GM23338 (cell line): ENCODE measurements around the gene LPAR4. TPM values are rescaled to one million over a fixed set of nuclear protein-coding genes. Genes with fewer than 3 reads are reported as not detected.

Experiments used
- CREB1 ChIP-seq: fragments of 250-450 bp; sonication (Bioruptor Pico); IDR thresholded peaks from 2 replicates; pipeline ENCODE4 v1.5.0; 2020; ENCODE audit warnings: low read depth, mild to moderate bottlenecking, moderate library complexity
- EZH2 ChIP-seq: fragments of 200-600 bp; sonication (generic); IDR thresholded peaks from one replicate; pipeline ENCODE4 v1.8.0; 2017; ENCODE audit warnings: antibody characterized with exemption, mild to moderate bottlenecking, low read depth; ENCODE audit not compliant: unreplicated experiment
- EZH2phosphoT487 ChIP-seq: fragments of 200-600 bp; sonication (generic); IDR thresholded peaks from one replicate; pipeline ENCODE4 v1.8.1; 2018; ENCODE audit warnings: antibody characterized with exemption; ENCODE audit not compliant: unreplicated experiment
- NANOG ChIP-seq: IDR thresholded peaks from 2 replicates; pipeline ENCODE4 v1.6.1; 2016; ENCODE audit warnings: antibody characterized with exemption, borderline replicate concordance
- REST ChIP-seq: IDR thresholded peaks from one replicate; pipeline ENCODE4 v1.6.1; 2018; ENCODE audit warnings: antibody characterized with exemption; ENCODE audit not compliant: unreplicated experiment
- STAT1 ChIP-seq: IDR thresholded peaks from one replicate; pipeline ENCODE4 v1.6.1; 2016; ENCODE audit warnings: antibody characterized with exemption; ENCODE audit not compliant: unreplicated experiment
- ZNF331 ChIP-seq: fragments of 250-450 bp; sonication (Bioruptor Pico); IDR thresholded peaks from 2 replicates; pipeline ENCODE4 v1.5.0; 2020; ENCODE audit warnings: low read depth, mild to moderate bottlenecking, moderate library complexity
- polyA plus RNA-seq: library from polyadenylated mRNA; unstranded; fragments of >200 nt; fragmentation: Nextera tagmentation; extraction: Ambion mirVana; gene quantifications from 2 replicates; pipeline ENCODE4 v1.2.1, GENCODE V29; 2016
- total RNA-seq: library from RNA; depleted of rRNA; stranded (reverse); fragments of >200 nt; shearing (Covaris generic); gene quantifications from 2 replicates; pipeline ENCODE4 v1.2.3, GENCODE V29; 2014
- TF ChIP-seq, protein P1 (sequence below): fragments of 250-450 bp; sonication (Bioruptor Pico); IDR thresholded peaks from 2 replicates; pipeline ENCODE4 v1.5.0; 2020; ENCODE audit warnings: mild to moderate bottlenecking, moderate library complexity

LPAR4 gene
- total and polyA plus RNA-seq, 2 experiments from 2014 or later = 14.1 to 14.9 TPM

GRCh38 chrX:78747971-78748370, 451 bp downstream of the LPAR4 start (continued):
- TF ChIP-seq, protein P1, sequence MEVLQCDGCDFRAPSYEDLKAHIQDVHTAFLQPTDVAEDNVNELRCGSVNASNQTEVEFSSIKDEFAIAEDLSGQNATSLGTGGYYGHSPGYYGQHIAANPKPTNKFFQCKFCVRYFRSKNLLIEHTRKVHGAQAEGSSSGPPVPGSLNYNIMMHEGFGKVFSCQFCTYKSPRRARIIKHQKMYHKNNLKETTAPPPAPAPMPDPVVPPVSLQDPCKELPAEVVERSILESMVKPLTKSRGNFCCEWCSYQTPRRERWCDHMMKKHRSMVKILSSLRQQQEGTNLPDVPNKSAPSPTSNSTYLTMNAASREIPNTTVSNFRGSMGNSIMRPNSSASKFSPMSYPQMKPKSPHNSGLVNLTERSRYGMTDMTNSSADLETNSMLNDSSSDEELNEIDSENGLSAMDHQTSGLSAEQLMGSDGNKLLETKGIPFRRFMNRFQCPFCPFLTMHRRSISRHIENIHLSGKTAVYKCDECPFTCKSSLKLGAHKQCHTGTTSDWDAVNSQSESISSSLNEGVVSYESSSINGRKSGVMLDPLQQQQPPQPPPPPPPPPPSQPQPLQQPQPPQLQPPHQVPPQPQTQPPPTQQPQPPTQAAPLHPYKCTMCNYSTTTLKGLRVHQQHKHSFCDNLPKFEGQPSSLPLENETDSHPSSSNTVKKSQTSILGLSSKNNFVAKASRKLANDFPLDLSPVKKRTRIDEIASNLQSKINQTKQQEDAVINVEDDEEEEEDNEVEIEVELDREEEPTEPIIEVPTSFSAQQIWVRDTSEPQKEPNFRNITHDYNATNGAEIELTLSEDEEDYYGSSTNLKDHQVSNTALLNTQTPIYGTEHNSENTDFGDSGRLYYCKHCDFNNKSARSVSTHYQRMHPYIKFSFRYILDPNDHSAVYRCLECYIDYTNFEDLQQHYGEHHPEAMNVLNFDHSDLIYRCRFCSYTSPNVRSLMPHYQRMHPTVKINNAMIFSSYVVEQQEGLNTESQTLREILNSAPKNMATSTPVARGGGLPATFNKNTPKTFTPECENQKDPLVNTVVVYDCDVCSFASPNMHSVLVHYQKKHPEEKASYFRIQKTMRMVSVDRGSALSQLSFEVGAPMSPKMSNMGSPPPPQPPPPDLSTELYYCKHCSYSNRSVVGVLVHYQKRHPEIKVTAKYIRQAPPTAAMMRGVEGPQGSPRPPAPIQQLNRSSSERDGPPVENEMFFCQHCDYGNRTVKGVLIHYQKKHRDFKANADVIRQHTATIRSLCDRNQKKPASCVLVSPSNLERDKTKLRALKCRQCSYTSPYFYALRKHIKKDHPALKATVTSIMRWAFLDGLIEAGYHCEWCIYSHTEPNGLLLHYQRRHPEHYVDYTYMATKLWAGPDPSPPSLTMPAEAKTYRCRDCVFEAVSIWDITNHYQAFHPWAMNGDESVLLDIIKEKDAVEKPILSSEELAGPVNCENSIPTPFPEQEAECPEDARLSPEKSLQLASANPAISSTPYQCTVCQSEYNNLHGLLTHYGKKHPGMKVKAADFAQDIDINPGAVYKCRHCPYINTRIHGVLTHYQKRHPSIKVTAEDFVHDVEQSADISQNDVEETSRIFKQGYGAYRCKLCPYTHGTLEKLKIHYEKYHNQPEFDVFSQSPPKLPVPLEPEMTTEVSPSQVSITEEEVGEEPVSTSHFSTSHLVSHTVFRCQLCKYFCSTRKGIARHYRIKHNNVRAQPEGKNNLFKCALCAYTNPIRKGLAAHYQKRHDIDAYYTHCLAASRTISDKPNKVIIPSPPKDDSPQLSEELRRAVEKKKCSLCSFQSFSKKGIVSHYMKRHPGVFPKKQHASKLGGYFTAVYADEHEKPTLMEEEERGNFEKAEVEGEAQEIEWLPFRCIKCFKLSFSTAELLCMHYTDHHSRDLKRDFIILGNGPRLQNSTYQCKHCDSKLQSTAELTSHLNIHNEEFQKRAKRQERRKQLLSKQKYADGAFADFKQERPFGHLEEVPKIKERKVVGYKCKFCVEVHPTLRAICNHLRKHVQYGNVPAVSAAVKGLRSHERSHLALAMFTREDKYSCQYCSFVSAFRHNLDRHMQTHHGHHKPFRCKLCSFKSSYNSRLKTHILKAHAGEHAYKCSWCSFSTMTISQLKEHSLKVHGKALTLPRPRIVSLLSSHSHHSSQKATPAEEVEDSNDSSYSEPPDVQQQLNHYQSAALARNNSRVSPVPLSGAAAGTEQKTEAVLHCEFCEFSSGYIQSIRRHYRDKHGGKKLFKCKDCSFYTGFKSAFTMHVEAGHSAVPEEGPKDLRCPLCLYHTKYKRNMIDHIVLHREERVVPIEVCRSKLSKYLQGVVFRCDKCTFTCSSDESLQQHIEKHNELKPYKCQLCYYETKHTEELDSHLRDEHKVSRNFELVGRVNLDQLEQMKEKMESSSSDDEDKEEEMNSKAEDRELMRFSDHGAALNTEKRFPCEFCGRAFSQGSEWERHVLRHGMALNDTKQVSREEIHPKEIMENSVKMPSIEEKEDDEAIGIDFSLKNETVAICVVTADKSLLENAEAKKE (CRISPR knock-in tag) = no peak
- TF ChIP-seq STAT1 = no peak
- no peak for TF ChIP-seq NANOG
- no peak for TF ChIP-seq EZH2
- TF ChIP-seq ZNF331 (CRISPR knock-in tag) = no peak
- TF ChIP-seq EZH2phosphoT487 = no peak
- no peak for TF ChIP-seq CREB1 (CRISPR knock-in tag)
- TF ChIP-seq REST = no peak
